Activated gamma-delta T cell treated with Interleukin-2 at 50 U/mL for 16 hours (primary cell): ENCODE data around the gene FBXW11.
"Not testable (repeated sequence)": the region's sequence is repeated elsewhere in the genome, so short reads cannot be mapped to it uniquely, and the experiment has no call there.

Experiments
- DNase-seq: peaks from one replicate; pipeline ENCODE4 v3.0.0-alpha.2; 2020

FBXW11 gene

GRCh38 chr5:171946000-171946781 is 60.2 kb downstream of the FBXW11 start:
- no peak for DNase-seq

DNA sequence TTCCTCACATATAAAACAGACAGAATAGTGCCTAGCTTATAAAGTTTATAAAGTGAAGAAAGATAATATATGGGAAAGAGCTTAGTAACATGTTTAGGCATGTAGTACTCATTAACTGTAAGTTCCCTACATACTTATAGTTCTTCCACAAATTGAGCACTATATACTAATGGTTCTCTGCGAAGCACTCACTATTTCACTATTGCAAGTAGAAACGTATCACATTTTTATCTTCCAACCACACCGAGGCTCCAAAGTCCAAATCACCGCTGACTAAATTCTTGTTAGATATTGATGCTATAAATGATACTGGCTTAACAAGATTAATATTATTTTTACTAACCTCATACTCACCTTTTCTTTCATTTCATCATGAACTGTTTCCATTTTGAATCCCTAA is 61.0 kb downstream of the FBXW11 start:
- no peak for DNase-seq

- no peak for DNase-seq
These were observed 61.4 kb downstream of the FBXW11 start for GRCh38 chr5:171945066-171945465.

DNA sequence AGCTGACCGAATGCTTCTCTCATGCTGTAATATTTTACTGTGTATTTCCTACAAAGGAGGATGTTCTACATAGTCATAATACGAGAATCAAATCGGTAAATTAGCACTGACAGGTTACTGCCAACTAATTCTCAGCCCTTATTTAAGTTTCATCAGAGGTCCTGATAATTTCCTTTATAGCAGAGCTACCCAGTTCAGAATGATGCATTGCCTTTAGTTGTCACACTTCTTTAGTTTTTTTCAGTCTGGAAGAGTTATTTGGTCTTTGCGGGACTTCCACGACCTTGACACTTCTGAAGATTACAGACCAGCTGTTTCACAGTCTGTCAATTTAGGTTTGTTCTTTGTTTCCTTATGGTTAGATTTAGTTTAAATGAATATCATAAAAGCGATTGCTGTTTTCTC is 64.3 kb downstream of the FBXW11 start:
- not testable (repeated sequence) for DNase-seq

DNA sequence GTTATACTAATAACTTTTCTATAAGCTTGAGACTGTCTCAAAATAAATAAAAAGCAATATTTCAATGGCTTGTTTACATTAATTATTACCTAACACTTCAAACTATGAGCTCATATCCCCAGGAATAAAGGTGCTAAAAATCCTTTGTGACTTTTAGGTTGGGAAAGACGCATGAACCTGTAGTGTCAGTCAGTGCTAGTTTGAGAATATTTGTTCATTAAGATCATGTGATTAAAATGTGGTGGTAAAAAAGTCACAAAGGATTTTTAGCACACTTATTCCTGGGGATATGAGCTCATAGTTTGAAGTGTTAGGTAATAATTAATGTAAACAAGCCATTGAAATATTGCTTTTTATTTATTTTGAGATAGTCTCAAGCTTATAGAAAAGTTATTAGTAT is 64.8 kb downstream of the FBXW11 start:
- not testable (repeated sequence) for DNase-seq

GRCh38 chr5:171941275-171941674 is 65.2 kb downstream of the FBXW11 start:
- DNase-seq: not testable (repeated sequence)

- no peak for DNase-seq
These were observed 66.5 kb downstream of the FBXW11 start for GRCh38 chr5:171939951-171940350.

DNA sequence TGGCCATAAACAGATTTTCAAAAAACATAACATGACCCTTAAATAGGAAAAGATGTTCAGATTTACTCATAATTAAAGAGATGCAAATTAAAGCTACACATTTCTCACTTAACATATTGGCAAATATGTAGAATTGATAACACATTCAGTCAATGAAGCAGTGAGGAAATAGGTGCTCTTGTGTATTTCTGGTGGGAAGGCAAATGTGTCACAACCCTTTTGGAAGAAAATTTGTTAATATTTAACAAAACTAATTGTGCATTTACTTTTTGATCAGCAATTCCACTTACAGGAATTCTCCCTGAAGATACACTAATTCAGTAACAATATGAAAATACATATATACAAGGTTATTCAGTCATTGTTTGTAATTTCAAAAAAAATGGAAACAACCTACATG is 68.1 kb downstream of the FBXW11 start:
- DNase-seq: no peak

- no peak for DNase-seq
These were observed 69.1 kb downstream of the FBXW11 start for GRCh38 chr5:171937351-171937750.

- DNase-seq: no peak
These were observed 71.9 kb downstream of the FBXW11 start for GRCh38 chr5:171934586-171934985.

DNA sequence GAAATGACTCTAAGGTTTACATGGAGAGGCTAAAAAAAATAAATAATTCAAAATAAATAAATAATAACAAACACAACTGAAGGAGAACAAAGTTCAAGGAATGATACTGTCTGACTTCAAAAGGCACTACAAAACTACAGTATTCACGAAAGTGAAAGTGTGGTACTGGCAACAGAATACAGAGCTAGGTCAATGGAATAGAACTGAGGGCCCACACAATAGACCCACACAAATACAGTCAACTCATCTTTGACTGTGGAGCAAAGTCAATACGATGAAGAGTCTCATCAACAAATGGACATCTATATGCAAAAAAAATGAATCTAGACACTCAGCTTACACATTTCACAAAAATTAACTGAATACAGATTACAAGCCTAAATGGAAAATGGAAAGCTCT is 75.3 kb downstream of the FBXW11 start:
- DNase-seq: no peak

DNA sequence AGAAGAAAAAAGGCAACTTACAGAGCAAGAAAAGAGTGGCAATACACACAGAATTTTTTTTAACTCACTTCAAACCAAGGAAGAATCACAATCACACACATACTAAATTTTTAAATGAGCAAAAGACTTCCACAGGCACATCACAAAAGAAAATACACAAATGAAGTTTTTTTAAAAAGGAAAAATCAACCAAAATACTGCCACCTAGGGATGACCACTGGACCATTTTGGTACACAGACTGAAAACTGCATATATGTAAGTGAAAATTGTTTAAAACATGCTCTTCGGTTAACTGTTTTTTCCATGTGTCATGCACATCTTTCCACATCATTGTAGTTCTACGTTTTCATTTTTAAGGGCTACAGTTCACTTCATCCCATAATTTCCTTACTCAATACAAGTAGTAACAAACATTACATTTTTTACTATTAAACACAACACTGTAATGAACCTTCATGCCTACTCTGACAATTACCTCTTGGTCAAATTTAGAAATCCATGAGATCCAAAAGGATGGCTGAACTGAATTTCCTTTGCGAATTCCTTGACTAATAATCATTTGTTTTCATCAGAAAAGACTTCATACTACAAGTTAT is 79.0 kb downstream of the FBXW11 start:
- DNase-seq: no peak

- DNase-seq: no peak
These were observed 80.1 kb downstream of the FBXW11 start for GRCh38 chr5:171926311-171926710.

DNA sequence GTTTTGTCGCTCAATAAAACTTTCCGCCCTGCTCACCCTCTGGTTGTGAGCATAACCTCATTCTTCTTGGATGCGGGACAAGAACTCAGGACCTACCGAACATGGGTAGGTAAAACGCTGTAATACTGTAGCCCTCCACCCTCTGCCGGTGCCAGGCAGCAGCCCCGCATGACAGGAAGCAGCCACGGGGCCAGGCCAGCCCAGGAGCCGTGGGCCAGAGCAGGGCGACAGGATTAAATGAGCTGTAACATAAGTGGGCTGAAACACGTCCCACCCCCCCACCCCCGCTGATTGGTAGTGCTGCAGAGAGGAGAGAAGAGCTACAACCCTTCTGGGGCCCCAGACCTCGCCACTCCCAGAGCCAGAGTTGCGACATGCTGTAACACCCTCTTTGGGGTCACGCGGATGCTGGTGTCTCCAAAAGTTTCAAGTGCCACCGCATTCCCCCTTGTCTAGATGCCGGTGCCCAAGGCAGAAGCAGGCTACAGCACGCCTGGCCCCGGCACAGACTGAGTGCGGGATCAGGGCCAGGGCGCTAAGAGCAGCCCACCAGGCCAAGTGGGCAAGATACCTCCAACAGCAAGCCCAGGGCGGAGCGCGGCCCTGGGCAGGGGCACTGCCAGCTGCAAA is 81.8 kb downstream of the FBXW11 start:
- no peak for DNase-seq

GRCh38 chr5:171920765-171921391 is 85.6 kb downstream of the FBXW11 start:
- DNase-seq: no peak

DNA sequence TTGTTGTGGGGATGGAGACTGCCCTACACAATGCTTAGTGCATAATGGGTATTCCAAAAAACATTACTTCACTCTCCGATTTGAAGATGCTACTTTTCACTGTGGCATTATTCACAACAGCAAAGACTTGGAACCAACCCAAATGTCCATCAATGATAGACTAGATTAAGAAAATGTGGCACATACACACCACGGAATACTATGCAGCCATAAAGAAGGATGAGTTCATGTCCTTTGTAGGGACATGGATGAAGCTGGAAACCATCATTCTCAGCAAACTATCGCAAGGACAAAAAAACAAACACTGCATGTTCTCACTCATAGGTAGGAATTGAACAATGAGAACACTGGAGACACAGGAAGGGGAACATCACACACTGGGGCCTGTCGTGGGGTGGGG is 90.7 kb downstream of the FBXW11 start:
- not testable (repeated sequence) for DNase-seq

GRCh38 chr5:171914726-171915338 is 91.6 kb downstream of the FBXW11 start:
- DNase-seq: no peak

DNA sequence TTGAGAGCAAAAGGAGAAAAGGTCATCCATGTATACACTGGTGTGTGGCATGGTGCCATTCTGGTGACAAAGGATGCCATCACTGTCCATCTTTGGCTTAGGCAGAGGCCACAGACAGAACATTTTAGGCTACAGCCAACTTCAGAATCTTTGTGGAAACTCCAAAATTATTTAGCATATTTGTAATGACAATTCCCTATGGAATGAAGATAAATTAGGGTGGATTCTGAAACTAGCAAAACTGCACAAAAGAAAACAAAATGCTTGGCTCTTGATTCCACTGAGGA is 92.5 kb downstream of the FBXW11 start:
- no peak for DNase-seq

- DNase-seq: no peak
These were observed 95.3 kb downstream of the FBXW11 start for GRCh38 chr5:171911152-171911551.

DNA sequence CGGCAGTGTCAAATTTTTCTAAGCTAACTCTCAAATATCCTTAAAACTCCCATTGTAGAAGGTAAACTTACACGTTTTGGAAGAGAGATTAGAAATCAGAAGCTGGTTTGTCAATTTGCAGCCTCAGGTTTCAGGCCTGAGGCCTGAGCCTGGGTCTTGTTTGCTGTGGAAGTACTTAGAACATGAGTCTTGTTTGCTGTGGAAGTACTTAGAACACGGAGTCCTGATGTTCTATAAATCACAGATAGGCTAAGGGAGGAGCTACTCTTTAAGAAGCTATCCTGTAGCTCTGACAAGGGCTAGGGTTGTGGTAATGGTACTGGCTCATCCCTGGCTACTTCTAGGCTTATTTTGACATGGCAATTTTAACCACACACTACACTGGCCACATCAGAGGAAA is 97.8 kb downstream of the FBXW11 start:
- no peak for DNase-seq

DNA sequence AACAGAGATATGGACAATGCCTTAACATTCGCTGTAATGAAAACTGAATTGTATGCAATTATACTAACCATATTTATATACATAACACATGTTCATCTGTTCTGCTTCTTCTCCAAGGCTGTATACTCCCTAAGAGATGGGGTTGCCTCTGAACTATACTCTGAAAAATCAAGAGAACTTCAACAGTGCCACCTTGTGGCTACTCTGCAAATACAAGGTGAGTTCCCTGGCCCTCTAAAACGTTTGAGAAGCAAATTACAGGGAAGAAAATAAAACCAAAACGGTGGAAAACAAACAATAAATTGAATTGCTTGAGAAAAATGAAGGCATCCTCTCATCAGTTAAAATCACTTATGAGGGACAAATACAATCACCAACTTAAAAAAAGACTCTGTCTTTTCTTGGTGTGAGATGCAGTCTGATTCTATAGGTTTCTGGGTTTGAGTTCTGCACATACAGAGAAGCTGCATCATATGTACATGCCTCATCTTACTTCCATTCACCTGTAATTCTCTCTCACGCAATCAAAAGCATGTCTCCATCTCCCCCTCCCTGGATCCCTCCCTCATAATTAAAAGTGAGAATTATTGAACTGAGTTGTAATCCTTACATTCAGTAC is 98.6 kb downstream of the FBXW11 start:
- peak; percentile 46 for DNase-seq

DNA sequence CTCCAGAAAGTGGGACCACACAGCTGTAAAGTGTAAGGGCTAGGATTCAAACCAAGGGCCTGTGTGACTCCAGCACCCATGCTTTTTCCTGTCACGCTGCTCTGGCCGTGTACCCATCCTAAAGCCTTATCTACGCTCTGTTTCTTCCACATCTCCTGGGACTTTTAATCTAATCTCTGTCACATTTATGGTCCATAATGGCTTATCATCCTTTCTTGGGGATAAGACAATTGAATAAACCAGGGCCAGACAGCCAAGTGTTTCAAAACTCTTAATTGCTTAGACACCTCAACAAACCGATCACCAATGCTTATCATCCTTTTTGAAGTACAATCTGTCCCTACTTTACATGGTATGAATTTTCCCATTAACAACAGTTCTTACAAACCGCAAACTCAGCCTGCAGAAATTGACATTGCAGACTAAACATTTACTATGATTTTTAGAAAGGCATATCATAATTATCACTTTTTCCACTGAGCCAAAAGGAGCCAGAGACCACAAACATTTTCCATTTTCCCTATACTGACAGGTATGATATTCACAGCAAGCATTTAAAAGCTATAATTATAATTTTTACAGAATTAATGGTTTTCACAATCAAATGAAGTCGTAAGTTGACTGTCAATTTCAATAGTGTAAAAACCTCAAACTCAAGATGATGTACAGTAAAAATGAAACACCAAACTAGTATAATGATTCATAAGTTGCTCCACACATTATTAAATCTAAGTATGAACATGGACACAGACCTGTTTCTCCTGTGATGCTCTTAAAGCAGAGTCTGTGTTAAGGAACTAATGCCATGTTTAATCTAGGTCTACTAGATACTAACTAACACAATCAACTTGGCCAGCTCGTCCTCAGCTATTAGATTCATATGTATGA is 99.5 kb downstream of the FBXW11 start:
- no peak for DNase-seq
